Ishikawa (cell line): ENCODE data around the gene HOXA7.

Experiments
- CEBPB ChIP-seq: IDR thresholded peaks from 2 replicates; pipeline ENCODE4 v1.6.1; 2012
- EGR1 ChIP-seq: IDR thresholded peaks from 2 replicates; pipeline ENCODE4 v1.6.1; 2012
- EP300 ChIP-seq: IDR thresholded peaks from 2 replicates; pipeline ENCODE4 v1.6.1; 2012; ENCODE audit warnings: borderline replicate concordance
- FOXM1 ChIP-seq: IDR thresholded peaks from 2 replicates; pipeline ENCODE4 v1.6.1; 2012; ENCODE audit warnings: low read depth, borderline replicate concordance
- MAX ChIP-seq: IDR thresholded peaks from 2 replicates; pipeline ENCODE4 v1.6.1; 2012
- RAD21 ChIP-seq: IDR thresholded peaks from 2 replicates; pipeline ENCODE4 v1.6.1; 2012; ENCODE audit warnings: low read depth
- REST ChIP-seq: IDR thresholded peaks from 2 replicates; pipeline ENCODE4 v1.6.1; 2012; ENCODE audit warnings: low read depth, mild to moderate bottlenecking
- TAF1 ChIP-seq: IDR thresholded peaks from 2 replicates; pipeline ENCODE4 v1.6.1; 2012; ENCODE audit warnings: low read depth, mild to moderate bottlenecking
- YY1 ChIP-seq: IDR thresholded peaks from 2 replicates; pipeline ENCODE4 v1.6.1; 2012; ENCODE audit warnings: low read depth
- ZBTB7A ChIP-seq: IDR thresholded peaks from 2 replicates; pipeline ENCODE4 v1.6.1; 2012; ENCODE audit warnings: low read depth

- TF ChIP-seq FOXM1: no peak
- no peak for TF ChIP-seq YY1
- no peak for TF ChIP-seq TAF1
- no peak for TF ChIP-seq MAX
- no peak for TF ChIP-seq CEBPB
- TF ChIP-seq REST: no peak
- no peak for TF ChIP-seq RAD21
- TF ChIP-seq EGR1: no peak
- TF ChIP-seq EP300: no peak
- no peak for TF ChIP-seq ZBTB7A
Observed at GRCh38 chr7:27162561-27163287, 6.2 kb upstream of the HOXA7 start.
